ENCODE results near the gene AIG1. TPM values are rescaled to one million over a fixed set of nuclear protein-coding genes. Genes with fewer than 3 reads are reported as not detected.

The AIG1 gene
- total RNA-seq, 1 donor from 2014 or later = 17.5 TPM

DNA sequence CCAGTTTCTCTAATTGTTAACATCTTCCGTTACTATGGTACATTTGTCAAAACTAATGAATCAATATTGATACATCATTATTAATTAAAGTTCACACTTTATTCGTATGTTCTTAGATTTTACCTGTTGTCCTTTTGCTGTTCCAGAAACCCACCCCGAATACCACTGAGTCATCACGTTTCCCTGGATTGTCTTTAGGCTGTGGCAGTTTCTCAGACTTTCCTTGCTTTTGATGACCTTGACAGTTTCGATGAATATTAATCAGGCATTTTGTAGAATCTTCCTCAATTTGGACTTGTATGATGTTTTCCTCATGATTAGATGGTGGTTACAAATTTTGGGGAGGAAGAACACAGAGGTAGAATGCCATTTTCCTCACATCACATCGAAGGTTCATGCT is 39.1 kb upstream of the AIG1 start:
- H3K4me3 Mint-ChIP-seq (ENCODE audit: unreplicated experiment) = no peak overlapping the region
- no peak for DNase-seq (ENCODE audit: low spot score)
- TF ChIP-seq, protein P1, sequence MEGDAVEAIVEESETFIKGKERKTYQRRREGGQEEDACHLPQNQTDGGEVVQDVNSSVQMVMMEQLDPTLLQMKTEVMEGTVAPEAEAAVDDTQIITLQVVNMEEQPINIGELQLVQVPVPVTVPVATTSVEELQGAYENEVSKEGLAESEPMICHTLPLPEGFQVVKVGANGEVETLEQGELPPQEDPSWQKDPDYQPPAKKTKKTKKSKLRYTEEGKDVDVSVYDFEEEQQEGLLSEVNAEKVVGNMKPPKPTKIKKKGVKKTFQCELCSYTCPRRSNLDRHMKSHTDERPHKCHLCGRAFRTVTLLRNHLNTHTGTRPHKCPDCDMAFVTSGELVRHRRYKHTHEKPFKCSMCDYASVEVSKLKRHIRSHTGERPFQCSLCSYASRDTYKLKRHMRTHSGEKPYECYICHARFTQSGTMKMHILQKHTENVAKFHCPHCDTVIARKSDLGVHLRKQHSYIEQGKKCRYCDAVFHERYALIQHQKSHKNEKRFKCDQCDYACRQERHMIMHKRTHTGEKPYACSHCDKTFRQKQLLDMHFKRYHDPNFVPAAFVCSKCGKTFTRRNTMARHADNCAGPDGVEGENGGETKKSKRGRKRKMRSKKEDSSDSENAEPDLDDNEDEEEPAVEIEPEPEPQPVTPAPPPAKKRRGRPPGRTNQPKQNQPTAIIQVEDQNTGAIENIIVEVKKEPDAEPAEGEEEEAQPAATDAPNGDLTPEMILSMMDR (IDR thresholded peaks at IDR 0.05; ENCODE audit: unreplicated experiment) = no peak
- no peaks in the 10 kb centered on the region for H3K4me1 Mint-ChIP-seq (ENCODE audit: unreplicated experiment)
- no peaks in the 10 kb centered on the region for H3K27me3 Mint-ChIP-seq (ENCODE audit: unreplicated experiment)
- no peaks in the 10 kb centered on the region for H3K9me3 Mint-ChIP-seq (ENCODE audit: unreplicated experiment)
- H3K27ac Mint-ChIP-seq (ENCODE audit: unreplicated experiment) = no peak overlapping the region
- no peaks in the 10 kb centered on the region for H3K36me3 Mint-ChIP-seq (ENCODE audit: low read depth, unreplicated experiment)

DNA sequence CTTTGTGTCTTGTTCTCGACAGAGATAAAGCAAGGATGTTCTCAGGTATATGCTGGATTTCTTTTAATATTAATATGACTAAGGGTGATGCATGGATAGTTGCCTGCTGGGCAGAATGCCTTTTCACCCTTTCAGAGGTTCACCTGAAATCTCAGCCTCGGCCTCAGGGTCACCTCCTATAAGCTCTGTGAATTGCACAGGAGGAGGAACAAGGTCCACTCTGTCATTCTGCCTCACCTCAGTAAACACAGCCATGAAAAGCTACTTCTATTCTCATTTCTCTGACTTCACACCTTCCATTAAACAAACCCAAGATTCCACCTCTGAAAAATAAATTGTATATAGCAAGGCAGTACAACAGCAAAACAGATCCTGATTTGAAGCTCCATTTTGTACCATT is 38.1 kb upstream of the AIG1 start:
- Mint-ChIP-seq H3K4me3 (ENCODE audit: unreplicated experiment) (no peak overlapping the region), H3K27me3 (ENCODE audit: unreplicated experiment) (no peaks in the 10 kb centered on the region), H3K9me3 (ENCODE audit: unreplicated experiment) (no peaks in the 10 kb centered on the region), H3K27ac (ENCODE audit: unreplicated experiment) (no peak overlapping the region), H3K4me1 (ENCODE audit: unreplicated experiment) (no peaks in the 10 kb centered on the region), H3K36me3 (ENCODE audit: low read depth, unreplicated experiment) (no peaks in the 10 kb centered on the region)
- TF ChIP-seq, protein P1 (IDR thresholded peaks at IDR 0.05; ENCODE audit: unreplicated experiment) = no peak
- no peak for DNase-seq (ENCODE audit: low spot score)

DNA sequence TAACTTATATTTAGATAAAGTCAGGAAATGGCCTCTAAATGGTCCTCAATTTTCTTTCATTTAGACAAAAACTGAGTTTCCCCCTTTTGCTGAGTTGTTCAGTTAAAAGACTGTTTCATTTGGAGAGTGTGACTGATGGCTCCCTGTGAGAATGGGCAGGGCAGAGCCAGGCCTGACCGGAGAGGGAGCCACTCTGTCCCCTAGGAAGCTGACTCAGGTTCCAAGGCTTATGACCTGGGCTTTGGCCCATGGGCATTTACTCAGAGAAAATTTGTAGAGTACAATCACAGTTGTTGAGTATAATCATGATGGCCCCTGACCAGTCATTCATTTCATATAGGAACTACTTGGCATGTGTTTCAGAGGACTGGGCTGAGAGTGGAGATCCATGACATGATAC is 37.0 kb upstream of the AIG1 start:
- Mint-ChIP-seq H3K4me1 (ENCODE audit: unreplicated experiment) (no peaks in the 10 kb centered on the region), H3K9me3 (ENCODE audit: unreplicated experiment) (no peaks in the 10 kb centered on the region), H3K27me3 (ENCODE audit: unreplicated experiment) (no peaks in the 10 kb centered on the region), H3K36me3 (ENCODE audit: low read depth, unreplicated experiment) (no peaks in the 10 kb centered on the region), H3K27ac (ENCODE audit: unreplicated experiment) (no peak overlapping the region), H3K4me3 (ENCODE audit: unreplicated experiment) (no peak overlapping the region)
- no peak for DNase-seq (ENCODE audit: low spot score)
- TF ChIP-seq, protein P1 (IDR thresholded peaks at IDR 0.05; ENCODE audit: unreplicated experiment) = no peak

DNA sequence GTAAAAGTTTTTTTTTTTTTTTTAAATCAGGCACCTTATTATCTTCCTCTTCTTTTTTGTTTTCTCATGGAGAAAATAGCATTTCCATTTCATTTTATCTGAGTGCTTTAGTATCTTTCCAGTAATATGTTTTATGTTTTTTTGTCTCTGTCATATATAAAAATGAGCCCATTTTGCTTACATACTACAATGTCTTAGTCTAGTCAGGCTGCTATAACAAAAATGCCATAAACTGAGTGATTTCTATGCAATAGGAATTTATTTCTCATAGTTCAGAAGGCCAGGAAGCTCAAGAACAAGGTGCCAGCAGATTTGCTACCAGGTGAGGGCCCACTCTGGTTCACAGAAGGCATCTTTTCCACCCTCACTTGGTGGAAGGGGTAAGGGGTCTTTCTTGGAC is 35.7 kb upstream of the AIG1 start:
- Mint-ChIP-seq H3K4me3 (ENCODE audit: unreplicated experiment) (no peak overlapping the region), H3K9me3 (ENCODE audit: unreplicated experiment) (no peaks in the 10 kb centered on the region), H3K4me1 (ENCODE audit: unreplicated experiment) (no peaks in the 10 kb centered on the region), H3K36me3 (ENCODE audit: low read depth, unreplicated experiment) (no peaks in the 10 kb centered on the region), H3K27me3 (ENCODE audit: unreplicated experiment) (no peaks in the 10 kb centered on the region), H3K27ac (ENCODE audit: unreplicated experiment) (no peak overlapping the region)
- TF ChIP-seq, protein P1 (IDR thresholded peaks at IDR 0.05; ENCODE audit: unreplicated experiment) = no peak
- DNase-seq (ENCODE audit: low spot score) = no peak

DNA sequence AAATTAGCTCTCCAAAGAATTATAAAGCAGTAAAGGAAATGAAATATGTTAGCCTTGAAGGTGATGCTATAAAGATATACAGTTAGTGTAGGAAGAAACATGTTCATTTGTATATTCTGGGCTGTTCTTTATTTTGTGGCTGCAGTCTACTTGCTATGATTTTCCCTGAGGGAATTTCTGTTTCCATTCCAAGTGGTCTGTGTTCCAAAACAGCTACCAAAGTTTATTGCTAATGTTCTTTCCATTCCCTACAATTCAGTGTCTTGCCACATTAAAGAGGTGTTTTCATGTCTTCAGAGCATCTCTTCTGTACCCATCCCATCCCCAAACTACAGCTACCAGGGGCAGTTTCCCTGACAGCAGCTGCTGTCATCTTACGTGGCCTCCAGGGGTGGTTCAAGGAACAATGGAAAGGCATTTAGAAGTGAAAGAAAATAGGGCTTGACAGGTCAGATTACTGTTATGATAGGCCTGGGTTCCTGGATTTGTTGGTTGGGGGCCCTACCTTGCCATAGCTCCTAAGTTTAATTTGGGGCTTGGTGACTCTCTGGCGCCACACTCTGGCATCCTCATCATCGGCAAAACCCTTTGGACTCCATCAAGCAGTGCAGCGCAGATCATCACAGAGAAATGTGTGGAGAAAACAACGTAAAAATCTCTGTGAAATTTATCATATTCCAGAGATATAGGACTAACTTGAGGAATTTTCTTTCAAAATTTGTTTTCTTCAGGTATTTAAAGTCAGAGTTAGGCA is 33.8 kb upstream of the AIG1 start:
- TF ChIP-seq, protein P1 (IDR thresholded peaks at IDR 0.05; ENCODE audit: unreplicated experiment) = peak; percentile 59

More for the DNA sequence above, 33.8 kb upstream of the AIG1 start:
- Mint-ChIP-seq H3K36me3 (ENCODE audit: low read depth, unreplicated experiment) (no peaks in the 10 kb centered on the region), H3K4me1 (ENCODE audit: unreplicated experiment) (no peaks in the 10 kb centered on the region), H3K27ac (ENCODE audit: unreplicated experiment) (no peak overlapping the region), H3K9me3 (ENCODE audit: unreplicated experiment) (no peaks in the 10 kb centered on the region), H3K27me3 (ENCODE audit: unreplicated experiment) (no peaks in the 10 kb centered on the region), H3K4me3 (ENCODE audit: unreplicated experiment) (no peak overlapping the region)
- peak; percentile 37 for DNase-seq (ENCODE audit: low spot score)

Measured in endothelial cell (in vitro differentiated cells).